Peyer's patch (tissue), 4 donors: ENCODE measurements around the gene MGST1.

Experiments used
- POLR2A ChIP-seq, 2 donors: fragments of 450-650 bp; IDR thresholded peaks; one replicate each; pipeline ENCODE4 v1.5.1; 2017; ENCODE audit warnings: antibody characterized with exemption in 2 of 2, mild to moderate bottlenecking in 2 of 2, moderate library complexity in 2 of 2
- TF ChIP-seq, protein P1 (sequence below), 6 experiments: fragments of 450-650 bp in 4 of 6; fragments of 200-600 bp in 2 of 6; sonication (generic) in 1 of 6; IDR thresholded peaks; one replicate each; pipeline ENCODE4 v1.5.1; 2017 to 2019; ENCODE audit warnings: antibody characterized with exemption in 6 of 6, mild to moderate bottlenecking in 3 of 6, moderate library complexity in 1 of 6

DNA sequence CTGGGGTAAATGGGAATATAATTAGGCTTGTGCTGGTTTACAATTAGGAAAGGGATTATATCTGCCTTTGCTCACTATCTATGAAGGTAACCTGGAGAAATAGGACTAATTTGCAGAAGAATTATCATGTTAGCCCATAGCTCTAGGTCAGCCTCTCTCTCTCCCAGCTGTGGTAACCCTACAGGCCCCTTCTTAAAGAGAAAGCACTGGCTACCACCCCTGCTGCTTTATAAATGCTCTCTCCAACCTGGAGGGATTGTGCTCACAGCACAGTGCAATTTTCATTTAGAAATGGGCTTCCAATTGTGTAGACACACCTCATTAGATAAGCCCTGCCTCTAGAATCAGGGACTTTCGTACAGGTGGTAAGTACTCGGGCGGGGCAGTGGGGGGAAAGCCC lies 22.7 kb upstream of the MGST1 start:
- TF ChIP-seq, protein P1, sequence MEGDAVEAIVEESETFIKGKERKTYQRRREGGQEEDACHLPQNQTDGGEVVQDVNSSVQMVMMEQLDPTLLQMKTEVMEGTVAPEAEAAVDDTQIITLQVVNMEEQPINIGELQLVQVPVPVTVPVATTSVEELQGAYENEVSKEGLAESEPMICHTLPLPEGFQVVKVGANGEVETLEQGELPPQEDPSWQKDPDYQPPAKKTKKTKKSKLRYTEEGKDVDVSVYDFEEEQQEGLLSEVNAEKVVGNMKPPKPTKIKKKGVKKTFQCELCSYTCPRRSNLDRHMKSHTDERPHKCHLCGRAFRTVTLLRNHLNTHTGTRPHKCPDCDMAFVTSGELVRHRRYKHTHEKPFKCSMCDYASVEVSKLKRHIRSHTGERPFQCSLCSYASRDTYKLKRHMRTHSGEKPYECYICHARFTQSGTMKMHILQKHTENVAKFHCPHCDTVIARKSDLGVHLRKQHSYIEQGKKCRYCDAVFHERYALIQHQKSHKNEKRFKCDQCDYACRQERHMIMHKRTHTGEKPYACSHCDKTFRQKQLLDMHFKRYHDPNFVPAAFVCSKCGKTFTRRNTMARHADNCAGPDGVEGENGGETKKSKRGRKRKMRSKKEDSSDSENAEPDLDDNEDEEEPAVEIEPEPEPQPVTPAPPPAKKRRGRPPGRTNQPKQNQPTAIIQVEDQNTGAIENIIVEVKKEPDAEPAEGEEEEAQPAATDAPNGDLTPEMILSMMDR (IDR thresholded peaks at IDR 0.05): no peak
- TF ChIP-seq POLR2A (IDR thresholded peaks at IDR 0.05): no peak
